OCI-LY7 (cell line): Measurements from ENCODE around the gene RECQL. TPM values are rescaled to one million over a fixed set of nuclear protein-coding genes. Genes with fewer than 3 reads are reported as not detected.

Experiments
- BruUV-seq: library from RNA; stranded (reverse); fragments of 400-500 nt; replicated peaks from 2 replicates; lab custom pipeline; 2021; lab: Mats Ljungman, UMichigan
- CTCF ChIA-PET: fragments of 300-600 bp; sonication (Branson Sonifier 250); formaldehyde crosslinking; loops from one replicate; lab custom pipeline; 2022; ENCODE audit warnings: antibody characterized with exemption; ENCODE audit not compliant: unreplicated experiment; lab: Charles Lee
- POLR2A ChIA-PET: fragments of 300-600 bp; sonication (Branson Sonifier 250); formaldehyde crosslinking; loops from one replicate; lab custom pipeline; 2022; ENCODE audit warnings: antibody characterized with exemption; lab: Charles Lee
- DNase-seq: peaks from one replicate; pipeline ENCODE4 v3.0.0-alpha.2; 2015; ENCODE audit warnings: low spot score
- H2AFZ ChIP-seq: fragments of 200-600 bp; sonication (generic), shearing (Covaris generic); 2 replicates; pipeline ENCODE4 v1.6.1; 2014; ENCODE audit warnings: mild to moderate bottlenecking, antibody characterized with exemption, low read length, moderate library complexity
- H3K27ac ChIP-seq: fragments of 200-600 bp; sonication (generic); 2 replicates; pipeline ENCODE4 v1.5.1; 2014; ENCODE audit warnings: mixed run types, low read depth, mild to moderate bottlenecking, moderate library complexity, low read length, inconsistent platforms; ENCODE audit not compliant: poor library complexity, severe bottlenecking
- H3K36me3 ChIP-seq: fragments of 200-600 bp; sonication (generic); 2 replicates; pipeline ENCODE4 v1.6.1; 2014; ENCODE audit warnings: mild to moderate bottlenecking, antibody characterized with exemption, low read length, moderate library complexity, mixed read lengths; ENCODE audit not compliant: insufficient read depth
- H3K4me1 ChIP-seq: fragments of 200-600 bp; sonication (generic); 2 replicates; pipeline ENCODE4 v1.5.1; 2014; ENCODE audit warnings: mild to moderate bottlenecking, low read length; ENCODE audit not compliant: insufficient read depth, poor library complexity, severe bottlenecking
- H3K4me2 ChIP-seq: fragments of 200-600 bp; sonication (generic); 2 replicates; pipeline ENCODE4 v1.6.1; 2014; ENCODE audit warnings: mild to moderate bottlenecking, low read length
- H3K4me3 ChIP-seq: fragments of 200-600 bp; sonication (generic); 2 replicates; pipeline ENCODE4 v1.5.1; 2014; ENCODE audit warnings: mild to moderate bottlenecking, low read depth, low read length; ENCODE audit not compliant: poor library complexity, severe bottlenecking
- H3K79me2 ChIP-seq: fragments of 200-600 bp; sonication (generic); 2 replicates; pipeline ENCODE4 v1.6.1; 2016; ENCODE audit warnings: low read depth, mild to moderate bottlenecking, low read length, moderate library complexity, mixed read lengths; ENCODE audit not compliant: insufficient read depth
- H3K9me2 ChIP-seq: fragments of 200-600 bp; sonication (generic); 2 replicates; pipeline ENCODE4 v1.6.1; 2016; ENCODE audit warnings: mild to moderate bottlenecking, low read length, mixed read lengths; ENCODE audit not compliant: insufficient read depth
- H3K9me3 ChIP-seq: fragments of 200-600 bp; sonication (generic); 2 replicates; pipeline ENCODE4 v1.6.1; 2014; ENCODE audit warnings: mild to moderate bottlenecking, mixed run types, low read length, mixed read lengths
- H4K20me1 ChIP-seq: fragments of 200-600 bp; sonication (generic); 2 replicates; pipeline ENCODE4 v1.6.1; 2014; ENCODE audit warnings: mild to moderate bottlenecking, antibody characterized with exemption, low read length, moderate library complexity, mixed read lengths; ENCODE audit not compliant: insufficient read depth
- EZH2phosphoT487 ChIP-seq: fragments of 200-600 bp; sonication (generic); IDR thresholded peaks from 2 replicates; pipeline ENCODE4 v1.6.1; 2018; ENCODE audit warnings: low read depth, borderline replicate concordance, mild to moderate bottlenecking, mixed run types, antibody characterized with exemption, low read length, moderate library complexity, mixed read lengths
- intact Hi-C: fragments of 100-400 bp; cut with micrococcal nuclease; formaldehyde crosslinking; loops from one replicate; pipeline ENCODE4 v1.10.0; 2022; ENCODE audit not compliant: unreplicated experiment
- total RNA-seq, 2 experiments: library from RNA; depleted of rRNA in 1 of 2; stranded (reverse); fragments of >200 nt in 1 of 2; shearing (Covaris generic) in 1 of 2; gene quantifications; 2 replicates each; pipeline ENCODE4 v1.2.3, GENCODE V29; 2014 to 2022
- TF ChIP-seq, protein P1 (sequence below): fragments of 200-600 bp; sonication (generic); conservative IDR thresholded peaks from 2 replicates; pipeline ENCODE4 v1.5.1; 2014; ENCODE audit warnings: mild to moderate bottlenecking, antibody characterized with exemption, low read length, moderate library complexity, mixed read lengths

Gene RECQL
- total RNA-seq, 2 experiments from 2014 or later: 53.1 to 72.8 TPM

DNA sequence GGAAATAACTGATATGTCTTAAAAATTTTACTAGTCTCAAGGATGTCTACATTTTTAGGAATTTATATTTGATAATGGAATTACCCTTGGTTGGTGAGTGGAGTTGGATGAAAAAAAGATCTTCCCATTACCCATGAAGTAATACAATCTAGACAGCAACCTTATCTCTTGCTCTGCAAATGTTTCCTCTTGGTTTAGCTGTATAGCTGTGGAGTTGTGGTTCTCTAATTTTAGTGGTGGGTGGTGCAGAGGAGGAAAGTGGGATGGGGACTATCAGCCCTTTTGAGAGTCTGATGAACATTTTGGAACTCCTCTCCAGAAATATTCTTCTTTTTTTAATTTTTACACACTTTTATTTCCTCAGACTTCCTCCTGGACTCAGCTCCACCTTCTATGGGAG is 41.7 kb upstream of the RECQL start:
- BruUV-seq: no TSS peak
- no peak for DNase-seq
- TF ChIP-seq, protein P1, sequence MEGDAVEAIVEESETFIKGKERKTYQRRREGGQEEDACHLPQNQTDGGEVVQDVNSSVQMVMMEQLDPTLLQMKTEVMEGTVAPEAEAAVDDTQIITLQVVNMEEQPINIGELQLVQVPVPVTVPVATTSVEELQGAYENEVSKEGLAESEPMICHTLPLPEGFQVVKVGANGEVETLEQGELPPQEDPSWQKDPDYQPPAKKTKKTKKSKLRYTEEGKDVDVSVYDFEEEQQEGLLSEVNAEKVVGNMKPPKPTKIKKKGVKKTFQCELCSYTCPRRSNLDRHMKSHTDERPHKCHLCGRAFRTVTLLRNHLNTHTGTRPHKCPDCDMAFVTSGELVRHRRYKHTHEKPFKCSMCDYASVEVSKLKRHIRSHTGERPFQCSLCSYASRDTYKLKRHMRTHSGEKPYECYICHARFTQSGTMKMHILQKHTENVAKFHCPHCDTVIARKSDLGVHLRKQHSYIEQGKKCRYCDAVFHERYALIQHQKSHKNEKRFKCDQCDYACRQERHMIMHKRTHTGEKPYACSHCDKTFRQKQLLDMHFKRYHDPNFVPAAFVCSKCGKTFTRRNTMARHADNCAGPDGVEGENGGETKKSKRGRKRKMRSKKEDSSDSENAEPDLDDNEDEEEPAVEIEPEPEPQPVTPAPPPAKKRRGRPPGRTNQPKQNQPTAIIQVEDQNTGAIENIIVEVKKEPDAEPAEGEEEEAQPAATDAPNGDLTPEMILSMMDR: no peak
- no peak for TF ChIP-seq EZH2phosphoT487
- Histone ChIP-seq H3K36me3 (no peaks in the 10 kb centered on the region), H4K20me1 (no peaks in the 10 kb centered on the region), H3K27ac (no peak overlapping the region), H3K9me3 (no peaks in the 10 kb centered on the region), H3K4me2 (no peak overlapping the region), H3K9me2 (no peaks in the 10 kb centered on the region), H2AFZ (no peak overlapping the region), H3K4me1 (no peaks in the 10 kb centered on the region), H3K79me2 (no peaks in the 10 kb centered on the region), H3K4me3 (no peak overlapping the region)
- ChIA-PET CTCF (no interaction called here), POLR2A (interaction anchor here (0.7 to 1.2 kb wide), 2 partner anchors 97 to 249 kb away, joined by 3 read pairs; no protein-coding TSS in a partner anchor)
- intact Hi-C loops: no loop called here

GRCh38 chr12:21542403-21542802 is 41.0 kb upstream of the RECQL start:
- Histone ChIP-seq H3K9me2 (no peaks in the 10 kb centered on the region), H3K79me2 (no peaks in the 10 kb centered on the region), H3K4me2 (no peak overlapping the region), H3K27ac (no peak overlapping the region), H3K9me3 (no peaks in the 10 kb centered on the region), H2AFZ (no peak overlapping the region), H3K4me3 (no peak overlapping the region), H3K36me3 (no peaks in the 10 kb centered on the region), H3K4me1 (no peaks in the 10 kb centered on the region), H4K20me1 (no peaks in the 10 kb centered on the region)
- no peak for DNase-seq
- POLR2A ChIA-PET: interaction anchor here (0.7 to 1.2 kb wide), 3 partner anchors 9 to 248 kb away, joined by 3 read pairs; no protein-coding TSS in a partner anchor
- no TSS peak for BruUV-seq
- CTCF ChIA-PET: no interaction called here
- intact Hi-C loops: no loop called here
- TF ChIP-seq EZH2phosphoT487: no peak
- TF ChIP-seq, protein P1: no peak

DNA sequence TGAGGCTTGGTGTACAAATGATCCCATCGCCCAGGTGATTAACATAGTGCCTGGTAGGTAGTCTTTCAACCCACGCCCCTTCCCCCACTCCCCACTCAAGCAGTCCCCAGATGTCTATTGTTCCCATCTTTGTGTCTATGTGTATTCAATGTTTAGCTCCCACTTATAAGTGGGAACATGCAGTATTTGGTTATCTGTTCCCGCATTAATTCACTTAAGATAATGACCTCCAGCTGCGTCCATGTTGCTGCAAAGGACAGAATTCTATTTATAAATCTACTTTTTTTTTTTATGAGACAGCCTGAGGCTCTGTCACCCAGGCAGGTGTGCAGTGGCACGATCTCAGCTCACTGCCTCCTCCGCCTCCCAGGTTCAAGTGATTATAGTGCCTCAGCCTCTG is 40.3 kb upstream of the RECQL start:
- Histone ChIP-seq H3K4me1 (no peaks in the 10 kb centered on the region), H3K79me2 (no peaks in the 10 kb centered on the region), H3K9me2 (no peaks in the 10 kb centered on the region), H3K9me3 (no peaks in the 10 kb centered on the region), H3K27ac (no peak overlapping the region), H3K4me3 (no peak overlapping the region), H4K20me1 (no peaks in the 10 kb centered on the region), H2AFZ (no peak overlapping the region), H3K36me3 (no peaks in the 10 kb centered on the region), H3K4me2 (no peak overlapping the region)
- intact Hi-C loops: no loop called here
- ChIA-PET CTCF (no interaction called here), POLR2A (interaction anchor here (0.9 kb wide), 1 partner anchor 9 kb away, joined by 3 read pairs; no protein-coding TSS in a partner anchor)
- TF ChIP-seq EZH2phosphoT487: no peak
- TF ChIP-seq, protein P1: no peak
- BruUV-seq: no TSS peak
- DNase-seq: no peak
